Spleen (tissue), 11 donors: Measurements from ENCODE around the gene ZNF254. TPM values are rescaled to one million over a fixed set of nuclear protein-coding genes. Genes with fewer than 3 reads are reported as not detected.

Source experiments
- DNase-seq: peaks from one replicate; pipeline ENCODE4 v3.0.0-alpha.2; 2020
- H3K27ac ChIP-seq, 8 donors: fragments of 200-600 bp; sonication (generic) in 7 of 8; 1 replicate in 4 of 8; 2 replicates in 4 of 8; pipeline versions ENCODE4 v1.5.0 to v1.8.0; 2016 to 2021; ENCODE audit warnings: inconsistent platforms in 4 of 8, mild to moderate bottlenecking in 4 of 8, moderate library complexity in 1 of 8
- H3K27me3 ChIP-seq, 7 donors: fragments of 200-600 bp; sonication (generic) in 6 of 7; replicated peaks in 1 of 7; 1 replicate in 4 of 7; 2 replicates in 3 of 7; pipeline versions ENCODE4 v1.5.0 to v1.8.0; 2016 to 2021; ENCODE audit warnings: inconsistent platforms in 3 of 7, mild to moderate bottlenecking in 1 of 7
- H3K36me3 ChIP-seq, 6 donors: fragments of 200-600 bp; sonication (generic) in 5 of 6; 1 replicate in 4 of 6; 2 replicates in 2 of 6; pipeline versions ENCODE4 v1.5.0 to v1.8.0; 2016 to 2021; ENCODE audit warnings: inconsistent platforms in 2 of 6
- H3K4me1 ChIP-seq, 6 donors: fragments of 200-600 bp; sonication (generic) in 5 of 6; 1 replicate in 3 of 6; 2 replicates in 3 of 6; pipeline versions ENCODE4 v1.5.0 to v1.8.0; 2016 to 2021; ENCODE audit warnings: inconsistent platforms in 3 of 6
- H3K4me3 ChIP-seq, 8 donors: fragments of 200-600 bp; sonication (generic) in 7 of 8; 1 replicate in 4 of 8; 2 replicates in 4 of 8; pipeline versions ENCODE4 v1.5.0 to v1.8.0; 2016 to 2021; ENCODE audit warnings: inconsistent platforms in 4 of 8, mild to moderate bottlenecking in 4 of 8, moderate library complexity in 2 of 8
- H3K9me3 ChIP-seq, 8 donors: fragments of 200-600 bp; sonication (generic) in 7 of 8; 1 replicate in 4 of 8; 2 replicates in 4 of 8; pipeline versions ENCODE4 v1.5.0 to v1.8.0; 2016 to 2021; ENCODE audit warnings: inconsistent platforms in 4 of 8
- POLR2A ChIP-seq, 3 donors: fragments of 450-650 bp; IDR thresholded peaks; one replicate each; pipeline ENCODE4 v1.5.1; 2017; ENCODE audit warnings: antibody characterized with exemption in 3 of 3, mild to moderate bottlenecking in 1 of 3
- POLR2AphosphoS5 ChIP-seq, 3 donors: sonication (generic); formaldehyde crosslinking; IDR thresholded peaks; one replicate each; pipeline ENCODE4 v1.5.1; 2017; ENCODE audit warnings: antibody characterized with exemption in 3 of 3
- WGBS, 5 donors: extraction: QIAGEN DNeasy Blood & Tissue Kit in 3 of 5; methylation state at CpG; one replicate each; pipeline versions ENCODE4 v1.1.5 to v1.1.7; 2013 to 2018; 5-methylcytosine and 5-hydroxymethylcytosine counted together
- intact Hi-C: fragments of 100-400 bp; cut with DNase I; formaldehyde crosslinking; loops from one replicate; pipeline ENCODE4 v1.15.0; 2023; ENCODE audit warnings: low total_unique reads
- polyA plus RNA-seq, 3 donors: library from polyadenylated mRNA; stranded (reverse); fragments of 200-250 nt; gene quantifications; one replicate each; pipeline ENCODE4 v1.2.1, GENCODE V29; 2013
- total RNA-seq, 7 donors: library from RNA; depleted of rRNA in 3 of 7; stranded (reverse); fragments of >200 nt in 3 of 7; fragmentation: NEBNext Ultra II Directional in 4 of 7; extraction: Animal tissue kit (Norgen Biotek cat#: 25700) in 4 of 7; gene quantifications; one replicate each; pipeline versions ENCODE4 v1.1.0 to v1.2.1, GENCODE V29; 2016 to 2021
- TF ChIP-seq, protein P1 (sequence below), 11 experiments: fragments of 200-600 bp in 7 of 11; fragments of 450-650 bp in 4 of 11; sonication (generic) in 4 of 11; IDR thresholded peaks in 8 of 11; conservative IDR thresholded peaks in 3 of 11; 1 replicate in 7 of 11; 2 replicates in 4 of 11; pipeline versions ENCODE4 v1.4.0 to v1.8.0; 2016 to 2021; ENCODE audit warnings: antibody characterized with exemption in 11 of 11, inconsistent platforms in 4 of 11, mild to moderate bottlenecking in 1 of 11
- donor health status: healthy with polysubstance abuse.
- donor health status: DM: no; HTN: no; CAD: no; lungs with moderate emphysema.
- donor health status: DM: no; HTN: no; CAD: no.
- donor health status: Bipolar disorder and iron deficiency.
- donor health status: healthy.
- donor health status: DM: no; HTN: no; CAD: no.
- donor health status: DM: yes; HTN: yes; CAD: no.

ZNF254 gene
- total and polyA plus RNA-seq, 10 donors, result 5.6 to 35.6 (median 25.3) TPM

GRCh38 chr19:24064175-24064574 is 22.8 kb upstream of the ZNF254 start:
- Histone ChIP-seq H3K4me1 (no peaks in the 10 kb centered on the region), H3K27ac (no peak overlapping the region), H3K27me3 (no peaks in the 10 kb centered on the region), H3K9me3 (no peaks in the 10 kb centered on the region), H3K36me3 (peaks cover 0 to 78% (median 18%) of the 10 kb centered on the region in 6 donors), H3K4me3 (no peak overlapping the region)
- intact Hi-C loops, result no loop called here
- DNase-seq, result no peak
- TF ChIP-seq, protein P1, sequence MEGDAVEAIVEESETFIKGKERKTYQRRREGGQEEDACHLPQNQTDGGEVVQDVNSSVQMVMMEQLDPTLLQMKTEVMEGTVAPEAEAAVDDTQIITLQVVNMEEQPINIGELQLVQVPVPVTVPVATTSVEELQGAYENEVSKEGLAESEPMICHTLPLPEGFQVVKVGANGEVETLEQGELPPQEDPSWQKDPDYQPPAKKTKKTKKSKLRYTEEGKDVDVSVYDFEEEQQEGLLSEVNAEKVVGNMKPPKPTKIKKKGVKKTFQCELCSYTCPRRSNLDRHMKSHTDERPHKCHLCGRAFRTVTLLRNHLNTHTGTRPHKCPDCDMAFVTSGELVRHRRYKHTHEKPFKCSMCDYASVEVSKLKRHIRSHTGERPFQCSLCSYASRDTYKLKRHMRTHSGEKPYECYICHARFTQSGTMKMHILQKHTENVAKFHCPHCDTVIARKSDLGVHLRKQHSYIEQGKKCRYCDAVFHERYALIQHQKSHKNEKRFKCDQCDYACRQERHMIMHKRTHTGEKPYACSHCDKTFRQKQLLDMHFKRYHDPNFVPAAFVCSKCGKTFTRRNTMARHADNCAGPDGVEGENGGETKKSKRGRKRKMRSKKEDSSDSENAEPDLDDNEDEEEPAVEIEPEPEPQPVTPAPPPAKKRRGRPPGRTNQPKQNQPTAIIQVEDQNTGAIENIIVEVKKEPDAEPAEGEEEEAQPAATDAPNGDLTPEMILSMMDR (IDR thresholded peaks at IDR 0.05 in 8 of 11, conservative IDR thresholded peaks at IDR 0.05 in 3 of 11), result no peak
- TF ChIP-seq POLR2AphosphoS5 (IDR thresholded peaks at IDR 0.05), result no peak
- no peak for TF ChIP-seq POLR2A (IDR thresholded peaks at IDR 0.05)
- 89 to 100% (median 95%) methylated on average over 1 of the region's 1 CpG for WGBS, 5 donors

DNA sequence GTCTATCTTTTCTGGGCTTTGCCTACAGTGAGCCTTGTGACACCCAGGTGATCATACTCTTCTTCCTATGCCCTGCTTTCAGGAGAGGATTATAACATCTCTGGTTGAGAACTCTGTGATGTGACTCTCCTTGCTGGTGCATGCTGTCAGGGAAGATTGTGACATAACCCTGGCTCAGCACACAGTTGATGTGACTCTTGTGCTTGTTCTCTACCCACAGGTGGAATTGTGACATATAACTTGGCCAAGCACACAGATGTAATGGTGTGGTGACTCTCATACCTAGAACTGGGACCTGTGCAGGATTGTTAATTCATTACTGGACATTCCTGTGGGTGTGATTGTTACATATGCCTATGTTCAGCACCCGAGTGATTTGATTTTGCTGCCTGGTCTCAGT is 21.7 kb upstream of the ZNF254 start:
- no peak for DNase-seq
- Histone ChIP-seq H3K9me3 (no peaks in the 10 kb centered on the region), H3K4me3 (no peak overlapping the region), H3K4me1 (no peaks in the 10 kb centered on the region), H3K36me3 (peaks cover 0 to 77% (median 15%) of the 10 kb centered on the region in 6 donors), H3K27me3 (no peaks in the 10 kb centered on the region), H3K27ac (peak overlapping the region in 4 of 8 donors; percentile 49 to 73 (median 61))
- no peak for TF ChIP-seq POLR2A (IDR thresholded peaks at IDR 0.05)
- peak in 1 of 3 donors; percentile 22 for TF ChIP-seq POLR2AphosphoS5 (IDR thresholded peaks at IDR 0.05)
- TF ChIP-seq, protein P1 (IDR thresholded peaks at IDR 0.05 in 8 of 11, conservative IDR thresholded peaks at IDR 0.05 in 3 of 11), result no peak
- 55 to 100% (median 95%) methylated on average over 1 of the region's 1 CpG for WGBS, 5 donors
- intact Hi-C loops, result no loop called here

GRCh38 chr19:24065865-24066604 is 21.0 kb upstream of the ZNF254 start:
- intact Hi-C loops, result no loop called here
- peaks cover 0 to 77% (median 15%) of the 10 kb centered on the region in 6 donors for H3K36me3 ChIP-seq
- TF ChIP-seq, protein P1 (IDR thresholded peaks at IDR 0.05 in 8 of 11, conservative IDR thresholded peaks at IDR 0.05 in 3 of 11), result no peak
- peak in 1 of 3 donors; percentile 33 for TF ChIP-seq POLR2AphosphoS5 (IDR thresholded peaks at IDR 0.05)

GRCh38 chr19:24069905-24070657 is 16.9 kb upstream of the ZNF254 start:
- H3K36me3 ChIP-seq, result peaks cover 0 to 90% (median 22%) of the 10 kb centered on the region in 6 donors
- H3K27me3 ChIP-seq, result no peaks in the 10 kb centered on the region
- intact Hi-C loops, result no loop called here
- TF ChIP-seq POLR2A (IDR thresholded peaks at IDR 0.05), result no peak
- TF ChIP-seq, protein P1 (IDR thresholded peaks at IDR 0.05 in 8 of 11, conservative IDR thresholded peaks at IDR 0.05 in 3 of 11), result no peak
- TF ChIP-seq POLR2AphosphoS5 (IDR thresholded peaks at IDR 0.05), result no peak
- WGBS, 5 donors, result 80 to 98% (median 89%) methylated on average over 3 of the region's 3 CpGs
- no peak overlapping the region for H3K4me3 ChIP-seq
- H3K4me1 ChIP-seq, result no peaks in the 10 kb centered on the region
- no peak for DNase-seq
- peaks cover 0 to 4% (median 0%) of the 10 kb centered on the region in 8 donors for H3K9me3 ChIP-seq
- no peak overlapping the region for H3K27ac ChIP-seq

More at GRCh38 chr19:24065865-24066604, 21.0 kb upstream of the ZNF254 start:
- Histone ChIP-seq H3K27me3 (no peaks in the 10 kb centered on the region), H3K27ac (peak overlapping the region in 4 of 8 donors; percentile 49 to 73 (median 61)), H3K9me3 (no peaks in the 10 kb centered on the region), H3K4me1 (no peaks in the 10 kb centered on the region), H3K4me3 (no peak overlapping the region)
- 53 to 96% (median 83%) methylated on average over 1 of the region's 1 CpG for WGBS, 5 donors
- no peak for DNase-seq
